HG02852 (cell line): ENCODE data around the gene GAS2L3.
A peak's percentile ranks its signal among the peaks of the same experiment; 100 is the strongest.
"Not testable (repeated sequence)": the region's sequence is repeated elsewhere in the genome, so short reads cannot be mapped to it uniquely, and the experiment has no call there.

Source experiments
- ATAC-seq: cut with Tn5 transposase; IDR thresholded peaks from one replicate; pipeline ENCODE4 v1.9.1; 2021; ENCODE audit warnings: mild to moderate bottlenecking, moderate library complexity; ENCODE audit not compliant: unreplicated experiment

GAS2L3 gene

GRCh38 chr12:100573292-100574186 lies at the start of gene GAS2L3:
GAS2L3 (plus strand) TSS chr12:100573684; CDS start chr12:100594905, 21,221 bp downstream.
- peak; percentile 96 for ATAC-seq

DNA sequence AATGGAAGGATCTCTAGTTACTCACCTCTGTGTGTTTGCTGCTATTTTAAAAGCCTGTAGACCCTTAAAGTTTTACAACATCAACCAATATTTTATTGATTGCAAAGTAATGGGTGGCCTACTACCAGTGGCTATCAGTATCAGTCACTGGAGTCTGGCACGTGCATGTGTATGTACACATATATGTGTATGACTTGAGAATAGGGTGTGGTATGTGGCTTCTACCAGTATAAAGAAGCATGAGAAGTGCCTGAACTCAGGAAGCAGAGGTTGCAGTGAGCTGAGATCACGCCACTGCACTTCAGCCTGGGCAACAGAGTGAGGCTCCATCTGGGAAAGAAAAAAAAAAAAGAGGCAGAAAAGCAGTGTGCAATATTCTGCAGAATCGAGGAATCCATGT lies 45.5 kb upstream of the GAS2L3 start:
- no peak for ATAC-seq

DNA sequence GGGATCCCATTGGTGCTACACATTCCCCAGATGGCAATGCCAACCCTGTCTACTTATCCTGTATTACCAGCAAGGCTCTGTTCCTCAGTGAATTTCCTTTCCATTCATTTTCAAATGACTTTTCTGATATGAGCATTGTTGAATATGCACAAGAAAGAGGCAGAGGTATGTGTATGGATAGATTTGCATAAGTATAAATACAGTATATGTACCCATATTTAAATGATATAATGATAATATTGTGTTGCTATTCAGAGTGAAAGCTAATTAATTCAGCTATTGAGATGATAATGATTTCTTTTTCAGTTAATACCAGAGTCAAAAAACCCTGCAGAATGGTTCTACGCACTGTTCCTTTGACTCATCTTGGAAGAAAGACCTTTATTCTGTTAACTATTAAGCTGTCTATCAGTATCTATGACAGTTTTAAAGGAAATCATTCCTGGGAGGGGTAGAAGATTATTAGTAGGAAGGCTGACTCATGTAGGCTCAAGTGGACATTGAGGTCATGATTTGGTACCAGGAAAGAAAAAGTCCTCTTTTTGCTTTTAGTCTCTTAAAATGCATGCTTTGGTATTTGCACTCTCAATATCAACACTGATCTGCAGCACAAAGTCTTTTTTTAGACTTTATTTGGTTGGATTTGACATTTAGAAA lies 44.9 kb upstream of the GAS2L3 start:
- no peak for ATAC-seq

DNA sequence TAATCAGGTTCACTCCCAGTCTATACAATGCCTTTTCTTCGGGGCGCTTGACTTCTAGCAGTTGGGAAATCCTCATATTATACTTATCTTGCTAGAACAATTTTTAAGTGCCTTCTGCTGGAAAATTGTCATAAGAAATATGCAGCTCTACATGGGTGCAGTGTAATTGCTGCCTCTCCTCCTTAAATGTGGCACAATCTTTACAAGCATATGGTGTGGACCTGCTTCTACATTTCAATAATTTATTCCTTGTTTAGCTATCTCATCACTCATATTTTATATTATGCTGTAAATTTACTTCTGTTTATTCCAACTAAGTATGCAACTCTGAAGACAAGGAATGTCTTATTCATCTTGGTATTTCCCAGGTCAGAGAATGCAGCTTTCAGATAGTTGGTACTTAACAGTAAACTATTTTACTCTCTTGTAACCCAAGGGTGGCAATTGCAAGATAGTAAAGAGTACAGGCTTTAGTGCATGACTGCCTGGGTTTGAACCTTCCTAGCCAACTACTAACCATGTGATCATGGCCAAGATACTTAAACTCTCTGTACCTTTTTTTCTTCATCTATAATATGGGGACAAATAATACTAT lies 43.6 kb upstream of the GAS2L3 start:
- ATAC-seq: no peak

GRCh38 chr12:100533376-100533775 lies 40.1 kb upstream of the GAS2L3 start:
- no peak for ATAC-seq

DNA sequence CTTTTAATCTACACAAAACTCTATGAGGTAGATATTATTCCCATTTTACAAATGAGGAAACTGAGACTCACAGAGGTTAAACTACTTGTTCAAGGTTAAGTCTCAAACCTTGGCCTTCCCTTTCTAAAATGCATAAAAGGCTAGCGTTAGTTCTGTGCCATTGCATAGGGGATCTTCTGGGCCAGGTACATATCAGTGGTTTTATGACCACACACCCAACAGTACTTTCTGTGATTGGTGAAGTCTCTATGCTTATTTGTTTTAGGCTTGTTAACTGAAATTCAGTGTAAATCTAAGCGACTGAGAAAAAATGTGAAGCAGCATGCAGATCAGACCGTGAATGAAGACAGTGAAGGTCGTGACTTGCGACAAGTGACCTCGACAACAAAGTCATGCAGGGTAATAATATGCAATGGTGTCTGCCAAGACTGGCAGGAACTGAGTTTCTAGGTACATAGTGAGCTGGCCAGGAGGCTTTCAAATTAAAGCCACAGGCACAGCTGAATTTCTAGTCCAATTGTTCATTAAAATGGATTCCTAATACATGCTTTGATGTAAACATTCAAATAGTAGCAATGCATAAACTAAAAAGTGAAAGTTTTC lies 38.8 kb upstream of the GAS2L3 start:
- ATAC-seq: no peak

DNA sequence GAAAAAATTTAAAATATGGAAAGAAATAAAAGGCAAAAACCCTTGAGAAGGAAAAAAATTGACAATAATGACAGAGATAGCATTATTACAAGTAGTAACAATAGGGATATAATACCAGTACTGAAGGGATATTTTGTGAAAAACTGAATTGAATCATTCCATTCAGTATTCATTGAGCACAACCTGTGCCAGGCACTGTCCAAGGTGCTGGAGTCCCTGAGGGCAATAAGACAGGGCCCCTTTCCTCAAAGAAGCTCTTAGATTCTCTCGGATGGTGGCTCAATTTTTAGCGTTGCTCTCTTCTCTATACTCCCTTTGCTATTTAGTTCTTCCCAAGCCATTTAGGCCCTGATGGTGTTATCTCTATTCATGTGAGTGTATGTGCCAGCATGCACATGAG lies 34.3 kb upstream of the GAS2L3 start:
- ATAC-seq: no peak

- ATAC-seq: no peak
Observed at GRCh38 chr12:100544165-100544564, 29.3 kb upstream of the GAS2L3 start.

GRCh38 chr12:100545092-100545491 lies 28.4 kb upstream of the GAS2L3 start:
- no peak for ATAC-seq

- ATAC-seq: no peak
Observed at GRCh38 chr12:100553936-100554335, 19.5 kb upstream of the GAS2L3 start.

GRCh38 chr12:100554608-100555077 lies 18.8 kb upstream of the GAS2L3 start:
- no peak for ATAC-seq

DNA sequence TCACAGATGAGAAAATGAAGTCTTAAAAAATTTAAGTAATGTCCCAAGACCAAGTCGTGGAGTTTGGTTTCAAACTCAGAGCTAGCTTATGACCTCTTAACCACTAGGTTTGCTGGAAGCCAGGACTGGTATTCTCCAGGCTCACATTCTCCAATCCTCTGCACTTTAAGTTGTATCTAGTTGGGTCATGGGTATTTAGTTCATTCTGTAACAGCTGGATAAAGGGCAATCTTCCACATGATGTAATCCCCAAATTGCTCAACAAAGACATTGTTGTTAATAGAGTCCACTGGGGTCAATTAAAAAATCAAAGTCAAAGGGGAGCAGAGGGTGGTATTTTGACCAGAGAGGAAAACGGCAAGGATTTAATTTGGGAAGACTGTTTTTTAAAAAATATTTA lies 17.8 kb upstream of the GAS2L3 start:
- no peak for ATAC-seq

GRCh38 chr12:100557357-100557756 lies 16.1 kb upstream of the GAS2L3 start:
- ATAC-seq: no peak

DNA sequence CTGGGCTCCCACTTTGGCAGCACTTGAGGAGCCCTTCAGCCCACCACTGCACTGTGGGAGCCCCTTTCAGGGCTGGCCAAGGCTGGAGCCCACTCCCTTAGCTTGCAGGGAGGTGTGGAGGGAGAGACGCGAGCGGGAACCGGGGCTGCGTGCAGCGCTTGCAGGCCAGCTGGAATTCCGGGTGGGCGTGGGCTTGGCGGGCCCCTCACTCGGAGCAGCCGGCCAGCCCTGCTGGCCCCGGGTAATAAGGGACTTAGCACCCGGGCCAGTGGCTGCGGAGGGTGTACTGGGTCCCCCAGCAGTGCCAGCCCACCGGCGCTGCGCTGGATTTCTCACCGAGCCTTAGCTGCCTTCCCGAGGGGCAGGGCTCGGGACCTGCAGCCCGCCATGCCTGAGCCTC lies 14.2 kb upstream of the GAS2L3 start:
- ATAC-seq: not testable (repeated sequence)

- no peak for ATAC-seq
Observed at GRCh38 chr12:100564090-100564489, 9.4 kb upstream of the GAS2L3 start.

- ATAC-seq: no peak
Observed at GRCh38 chr12:100564905-100565467, 8.5 kb upstream of the GAS2L3 start.

DNA sequence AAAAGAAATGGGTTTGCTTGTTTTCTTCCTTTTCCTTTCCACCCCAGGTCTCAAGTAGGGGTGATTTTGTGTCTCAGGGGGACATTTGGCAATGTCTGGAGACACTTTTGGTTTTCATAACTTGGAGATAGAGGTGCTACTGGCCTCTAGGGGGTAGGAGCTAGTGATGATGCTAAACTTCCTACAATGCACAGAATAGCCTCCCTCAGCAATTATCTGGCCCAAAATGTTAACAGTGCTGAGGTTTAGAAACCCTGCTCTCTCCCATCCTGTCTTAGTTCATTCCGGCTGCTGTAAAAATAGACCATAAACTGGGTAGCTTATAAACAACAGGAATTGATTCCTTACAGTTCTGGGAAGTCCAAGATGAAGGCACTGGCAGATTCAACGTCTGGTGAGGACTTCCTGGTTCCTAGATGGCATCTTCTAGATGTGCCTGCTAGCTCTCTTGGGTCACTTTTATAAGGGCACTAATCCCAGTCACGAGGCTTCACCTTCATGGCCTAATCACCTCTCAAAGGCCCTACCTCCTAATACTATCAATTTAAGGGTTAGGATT lies 7.4 kb upstream of the GAS2L3 start:
- no peak for ATAC-seq

GRCh38 chr12:100566887-100567637 lies 6.4 kb upstream of the GAS2L3 start:
- ATAC-seq: peak; percentile 96

DNA sequence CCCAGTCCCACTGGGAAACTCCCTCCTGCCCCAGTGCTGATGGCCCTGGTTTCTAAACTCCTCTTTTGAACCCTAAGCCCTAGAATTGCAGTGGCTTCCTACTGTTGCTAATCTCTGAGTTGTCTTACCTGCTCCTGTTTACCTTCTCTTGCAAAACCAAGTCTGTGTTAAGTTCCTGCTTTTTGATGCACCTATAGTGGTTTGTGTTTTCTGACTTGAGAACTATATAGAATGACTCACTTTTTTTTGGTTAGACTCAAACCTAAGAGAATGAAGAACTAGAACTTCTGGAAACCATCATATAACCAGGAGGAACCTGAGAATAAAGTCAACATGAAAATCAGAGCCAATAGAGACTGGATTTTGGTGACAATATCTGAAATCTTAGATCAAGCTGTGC lies 5.5 kb upstream of the GAS2L3 start:
- ATAC-seq: peak; percentile 29

DNA sequence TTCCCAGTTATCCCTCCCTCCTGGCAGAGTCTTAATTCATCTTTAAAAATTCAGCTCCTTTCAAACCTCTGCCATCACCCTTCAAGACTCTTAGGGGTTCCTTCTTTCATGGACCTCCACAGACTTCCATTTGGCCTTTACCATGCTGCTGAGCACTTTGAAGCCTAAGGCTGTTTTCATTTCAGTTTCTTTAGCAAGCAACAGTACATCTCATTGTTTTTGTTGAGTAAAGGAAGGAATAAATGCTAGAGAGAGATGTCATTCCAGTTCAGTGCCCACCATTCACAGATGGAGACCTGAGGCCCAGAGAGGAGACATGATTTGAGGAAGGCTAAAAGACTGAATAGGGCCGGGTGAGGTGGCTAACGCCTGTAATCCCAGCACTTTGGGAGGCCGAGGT lies 1.3 kb upstream of the GAS2L3 start:
- no peak for ATAC-seq
